GM12878 (cell line): ENCODE results near the gene AFAP1L2. TPM values are rescaled to one million over a fixed set of nuclear protein-coding genes. Genes with fewer than 3 reads are reported as not detected.

Experiments
- BCL3 ChIP-seq: IDR thresholded peaks from 2 replicates; pipeline ENCODE4 v1.6.1; 2011; ENCODE audit warnings: borderline replicate concordance, low read depth, mild to moderate bottlenecking, moderate library complexity, low read length; ENCODE audit not compliant: insufficient read depth, poor library complexity, severe bottlenecking
- GABPA ChIP-seq: IDR thresholded peaks from 2 replicates; pipeline ENCODE4 v1.6.1; 2014; ENCODE audit warnings: antibody characterized with exemption, low read depth, mild to moderate bottlenecking, inconsistent platforms
- HSF1 ChIP-seq: fragments of 150-350 bp; IDR thresholded peaks from 2 replicates; pipeline ENCODE4 v1.6.1; 2014; ENCODE audit warnings: mild to moderate bottlenecking, low read depth, low read length
- MTA2 ChIP-seq: fragments of 450-650 bp; IDR thresholded peaks from 2 replicates; pipeline ENCODE4 v1.6.1; 2016; ENCODE audit warnings: low read depth, mild to moderate bottlenecking, moderate library complexity
- RBBP5 ChIP-seq: fragments of 200-600 bp; sonication (generic); conservative IDR thresholded peaks from 2 replicates; pipeline ENCODE4 v1.6.1; 2016
- TARDBP ChIP-seq: IDR thresholded peaks from 2 replicates; pipeline ENCODE4 v1.6.1; 2016; ENCODE audit warnings: borderline replicate concordance
- YBX1 ChIP-seq: fragments of 450-650 bp; IDR thresholded peaks from 2 replicates; pipeline ENCODE4 v1.6.1; 2016; ENCODE audit warnings: antibody characterized with exemption
- polyA plus RNA-seq, 11 experiments: library from polyadenylated mRNA; depleted of rRNA in 4 of 11; unstranded in 6 of 11; stranded (reverse) in 5 of 11; fragments of >200 nt; fragmentation: Nextera tagmentation in 4 of 11; fragmentation: Illumina TruSeq in 1 of 11; extraction: Ambion mirVana in 4 of 11; extraction: Trizol in 1 of 11; gene quantifications; 1 replicate in 1 of 11; 2 replicates in 10 of 11; pipeline versions ENCODE4 v1.2.1 to v1.2.3, GENCODE V29; 2011 to 2016; ENCODE audit warnings: inconsistent platforms in 2 of 11, missing spikeins in 2 of 11, low read depth in 1 of 11
- total RNA-seq, 4 experiments: library from RNA; depleted of rRNA in 3 of 4; stranded (reverse); fragments of >200 nt in 3 of 4; fragmentation: Illumina TruSeq in 1 of 4; extraction: Trizol in 1 of 4; gene quantifications; 2 replicates each; pipeline versions ENCODE4 v1.2.1 to v1.2.3, GENCODE V29; 2013 to 2021
- TF ChIP-seq, protein P1 (sequence below): fragments of 450-650 bp; IDR thresholded peaks from 2 replicates; pipeline ENCODE4 v1.6.1; 2014; ENCODE audit warnings: mild to moderate bottlenecking
- TF ChIP-seq, protein P2 (sequence below): IDR thresholded peaks from 2 replicates; pipeline ENCODE4 v1.6.1; 2012; ENCODE audit warnings: low read depth, low read length, improper control_type of control experiment

The AFAP1L2 gene
- total and polyA plus RNA-seq, 10 of the 15 experiments (the other 5 are each of a cell fraction or from before 2014, with no cell fraction given), result 0.03 to 4.0 (median 0.34) TPM

DNA sequence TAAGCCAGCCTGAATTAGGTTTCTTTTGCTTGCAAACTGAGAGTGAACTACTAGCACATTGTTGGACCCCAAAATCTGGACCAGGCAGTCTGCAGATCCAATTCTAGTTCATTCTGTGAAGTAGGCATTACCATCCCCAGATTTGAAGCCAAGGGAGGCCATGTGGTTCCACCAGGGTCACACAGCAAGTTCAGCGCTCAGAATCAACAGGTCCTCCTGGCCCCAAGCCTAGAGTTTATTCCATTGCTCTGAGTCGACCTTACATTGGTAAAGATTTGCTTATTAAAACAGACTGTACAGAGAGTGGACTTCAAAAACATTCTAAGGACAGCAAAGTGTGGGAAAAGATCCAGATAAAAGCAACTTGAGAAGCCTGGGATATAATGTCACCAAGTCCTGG, 50.9 kb downstream of the AFAP1L2 start (continued):
- no peak for TF ChIP-seq GABPA
- TF ChIP-seq, protein P1, sequence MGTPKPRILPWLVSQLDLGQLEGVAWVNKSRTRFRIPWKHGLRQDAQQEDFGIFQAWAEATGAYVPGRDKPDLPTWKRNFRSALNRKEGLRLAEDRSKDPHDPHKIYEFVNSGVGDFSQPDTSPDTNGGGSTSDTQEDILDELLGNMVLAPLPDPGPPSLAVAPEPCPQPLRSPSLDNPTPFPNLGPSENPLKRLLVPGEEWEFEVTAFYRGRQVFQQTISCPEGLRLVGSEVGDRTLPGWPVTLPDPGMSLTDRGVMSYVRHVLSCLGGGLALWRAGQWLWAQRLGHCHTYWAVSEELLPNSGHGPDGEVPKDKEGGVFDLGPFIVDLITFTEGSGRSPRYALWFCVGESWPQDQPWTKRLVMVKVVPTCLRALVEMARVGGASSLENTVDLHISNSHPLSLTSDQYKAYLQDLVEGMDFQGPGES, result no peak
- TF ChIP-seq HSF1, result no peak
- TF ChIP-seq YBX1, result no peak
- TF ChIP-seq TARDBP, result no peak
- no peak for TF ChIP-seq RBBP5
- TF ChIP-seq MTA2, result no peak
- TF ChIP-seq, protein P2, sequence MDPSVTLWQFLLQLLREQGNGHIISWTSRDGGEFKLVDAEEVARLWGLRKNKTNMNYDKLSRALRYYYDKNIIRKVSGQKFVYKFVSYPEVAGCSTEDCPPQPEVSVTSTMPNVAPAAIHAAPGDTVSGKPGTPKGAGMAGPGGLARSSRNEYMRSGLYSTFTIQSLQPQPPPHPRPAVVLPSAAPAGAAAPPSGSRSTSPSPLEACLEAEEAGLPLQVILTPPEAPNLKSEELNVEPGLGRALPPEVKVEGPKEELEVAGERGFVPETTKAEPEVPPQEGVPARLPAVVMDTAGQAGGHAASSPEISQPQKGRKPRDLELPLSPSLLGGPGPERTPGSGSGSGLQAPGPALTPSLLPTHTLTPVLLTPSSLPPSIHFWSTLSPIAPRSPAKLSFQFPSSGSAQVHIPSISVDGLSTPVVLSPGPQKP, result no peak
- no peak for TF ChIP-seq BCL3
